ENCODE data around the gene MMP11.

DNA sequence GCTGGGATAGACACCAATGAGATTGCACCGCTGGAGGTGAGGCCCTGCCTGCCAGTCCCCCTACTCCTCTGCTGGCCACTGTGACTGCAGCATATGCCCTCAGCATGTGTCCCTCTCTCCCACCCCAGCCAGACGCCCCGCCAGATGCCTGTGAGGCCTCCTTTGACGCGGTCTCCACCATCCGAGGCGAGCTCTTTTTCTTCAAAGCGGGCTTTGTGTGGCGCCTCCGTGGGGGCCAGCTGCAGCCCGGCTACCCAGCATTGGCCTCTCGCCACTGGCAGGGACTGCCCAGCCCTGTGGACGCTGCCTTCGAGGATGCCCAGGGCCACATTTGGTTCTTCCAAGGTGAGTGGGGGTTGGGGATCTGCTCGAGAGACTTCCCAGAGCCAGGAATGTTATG lies 8.4 kb downstream of the MMP11 start:
- TF ChIP-seq, protein P1, sequence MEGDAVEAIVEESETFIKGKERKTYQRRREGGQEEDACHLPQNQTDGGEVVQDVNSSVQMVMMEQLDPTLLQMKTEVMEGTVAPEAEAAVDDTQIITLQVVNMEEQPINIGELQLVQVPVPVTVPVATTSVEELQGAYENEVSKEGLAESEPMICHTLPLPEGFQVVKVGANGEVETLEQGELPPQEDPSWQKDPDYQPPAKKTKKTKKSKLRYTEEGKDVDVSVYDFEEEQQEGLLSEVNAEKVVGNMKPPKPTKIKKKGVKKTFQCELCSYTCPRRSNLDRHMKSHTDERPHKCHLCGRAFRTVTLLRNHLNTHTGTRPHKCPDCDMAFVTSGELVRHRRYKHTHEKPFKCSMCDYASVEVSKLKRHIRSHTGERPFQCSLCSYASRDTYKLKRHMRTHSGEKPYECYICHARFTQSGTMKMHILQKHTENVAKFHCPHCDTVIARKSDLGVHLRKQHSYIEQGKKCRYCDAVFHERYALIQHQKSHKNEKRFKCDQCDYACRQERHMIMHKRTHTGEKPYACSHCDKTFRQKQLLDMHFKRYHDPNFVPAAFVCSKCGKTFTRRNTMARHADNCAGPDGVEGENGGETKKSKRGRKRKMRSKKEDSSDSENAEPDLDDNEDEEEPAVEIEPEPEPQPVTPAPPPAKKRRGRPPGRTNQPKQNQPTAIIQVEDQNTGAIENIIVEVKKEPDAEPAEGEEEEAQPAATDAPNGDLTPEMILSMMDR (IDR thresholded peaks at IDR 0.05) = no peak
- TF ChIP-seq POLR2A (IDR thresholded peaks at IDR 0.05) = no peak
